GM18499 (cell line): ENCODE results near the gene BLTP3B.
A peak's percentile ranks its signal among the peaks of the same experiment; 100 is the strongest.
"Not testable (repeated sequence)": the region's sequence is repeated elsewhere in the genome, so short reads cannot be mapped to it uniquely, and the experiment has no call there.

Source experiments
- ATAC-seq: cut with Tn5 transposase; IDR thresholded peaks from one replicate; pipeline ENCODE4 v1.9.1; 2021; ENCODE audit warnings: moderate number of reproducible peaks; ENCODE audit not compliant: insufficient read depth, unreplicated experiment

Gene BLTP3B

GRCh38 chr12:100142851-100143559 lies at the start of gene BLTP3B:
Gene BLTP3B (minus strand): TSS chr12:100142874. CDS start chr12:100142635, 239 bp downstream.
- peak; percentile 22 for ATAC-seq

GRCh38 chr12:100189636-100190394 lies 47.1 kb upstream of the BLTP3B start:
- no peak for ATAC-seq

- not testable (repeated sequence) for ATAC-seq
Observed at GRCh38 chr12:100188888-100189635, 46.4 kb upstream of the BLTP3B start.

- no peak for ATAC-seq
Observed at GRCh38 chr12:100187857-100188519, 45.3 kb upstream of the BLTP3B start.

- no peak for ATAC-seq
Observed at GRCh38 chr12:100187068-100187467, 44.4 kb upstream of the BLTP3B start.

- no peak for ATAC-seq
Observed at GRCh38 chr12:100186071-100186470, 43.4 kb upstream of the BLTP3B start.

- ATAC-seq: peak; percentile 85
Observed at GRCh38 chr12:100185361-100185894, 42.8 kb upstream of the BLTP3B start.

- no peak for ATAC-seq
Observed at GRCh38 chr12:100184549-100185145, 42.0 kb upstream of the BLTP3B start.

GRCh38 chr12:100179252-100179651 lies 36.6 kb upstream of the BLTP3B start:
- ATAC-seq: no peak

- not testable (repeated sequence) for ATAC-seq
Observed at GRCh38 chr12:100176493-100176892, 33.8 kb upstream of the BLTP3B start.

GRCh38 chr12:100174495-100174894 lies 31.8 kb upstream of the BLTP3B start:
- ATAC-seq: no peak

GRCh38 chr12:100173111-100173510 lies 30.4 kb upstream of the BLTP3B start:
- ATAC-seq: no peak

- ATAC-seq: no peak
Observed at GRCh38 chr12:100171248-100171647, 28.6 kb upstream of the BLTP3B start.

GRCh38 chr12:100170313-100170858 lies 27.7 kb upstream of the BLTP3B start:
- no peak for ATAC-seq

- ATAC-seq: no peak
Observed at GRCh38 chr12:100169345-100169744, 26.7 kb upstream of the BLTP3B start.

- ATAC-seq: no peak
Observed at GRCh38 chr12:100168562-100168961, 25.9 kb upstream of the BLTP3B start.

- no peak for ATAC-seq
Observed at GRCh38 chr12:100166232-100166631, 23.6 kb upstream of the BLTP3B start.

- ATAC-seq: no peak
Observed at GRCh38 chr12:100165356-100165755, 22.7 kb upstream of the BLTP3B start.

GRCh38 chr12:100164153-100164704 lies 21.6 kb upstream of the BLTP3B start:
- no peak for ATAC-seq
